IMR-90 (cell line): Measurements from ENCODE around the gene ZFPL1. TPM values are rescaled to one million over a fixed set of nuclear protein-coding genes. Genes with fewer than 3 reads are reported as not detected.

Source experiments
- ATAC-seq: fragments of 200-7000 bp; cut with Tn5 transposase; 2 replicates; pipeline ENCODE4 v1.9.1; 2020; ENCODE audit warnings: low read depth, mild to moderate bottlenecking, moderate library complexity
- BruUV-seq: library from RNA; stranded (reverse); fragments of 400-500 nt; replicated peaks from 2 replicates; lab custom pipeline; 2021; lab: Mats Ljungman, UMichigan
- CTCF ChIA-PET: fragments of 300-600 bp; formaldehyde crosslinking; extraction: SDS; loops from one replicate; lab custom pipeline; 2021; ENCODE audit warnings: antibody characterized with exemption; lab: Yijun Ruan, JAX
- POLR2A ChIA-PET: fragments of 300-600 bp; sonication (Branson Sonifier 250); formaldehyde crosslinking; loops from one replicate; lab custom pipeline; 2022; ENCODE audit warnings: antibody characterized with exemption; ENCODE audit not compliant: unreplicated experiment; lab: Charles Lee
- DNase-seq: peaks from one replicate; pipeline ENCODE4 v3.0.0; 2013
- H2AFZ ChIP-seq: replicated peaks from 2 replicates; pipeline ENCODE3; 2013; ENCODE audit warnings: low read length, mild to moderate bottlenecking; ENCODE audit not compliant: poor library complexity
- H2AK5ac ChIP-seq: 2 replicates; pipeline ENCODE4 v1.6.1; 2013; ENCODE audit warnings: low read depth, low read length, inconsistent platforms
- H2AK9ac ChIP-seq: replicated peaks from 2 replicates; pipeline ENCODE3; 2013; ENCODE audit warnings: mild to moderate bottlenecking, low read depth, low read length, moderate library complexity; ENCODE audit not compliant: poor library complexity
- H2BK120ac ChIP-seq: 2 replicates; pipeline ENCODE4 v1.6.1; 2013; ENCODE audit warnings: low read depth, low read length, inconsistent platforms
- H2BK15ac ChIP-seq: 3 replicates; pipeline ENCODE4 v1.6.1; 2013; ENCODE audit warnings: low read depth, low read length, inconsistent platforms
- H2BK20ac ChIP-seq: 2 replicates; pipeline ENCODE4 v1.6.1; 2013; ENCODE audit warnings: low read depth, mild to moderate bottlenecking, inconsistent platforms, low read length, moderate library complexity
- H2BK5ac ChIP-seq: 2 replicates; pipeline ENCODE4 v1.6.1; 2013; ENCODE audit warnings: mild to moderate bottlenecking, low read depth, low read length, inconsistent platforms; ENCODE audit not compliant: poor library complexity, severe bottlenecking
- H3K14ac ChIP-seq: replicated peaks from 2 replicates; pipeline ENCODE4 v1.6.1; 2013; ENCODE audit warnings: low read depth, low read length, inconsistent platforms
- H3K18ac ChIP-seq: 2 replicates; pipeline ENCODE4 v1.6.1; 2013; ENCODE audit warnings: low read depth, low read length, control low read depth
- H3K23ac ChIP-seq: 2 replicates; pipeline ENCODE4 v1.6.1; 2013; ENCODE audit warnings: low read depth, low read length, inconsistent platforms
- H3K27ac ChIP-seq: 2 replicates; pipeline ENCODE4 v1.5.1; 2013; ENCODE audit warnings: mild to moderate bottlenecking, control low read depth, low read length; ENCODE audit not compliant: insufficient read depth
- H3K27me3 ChIP-seq: 2 replicates; pipeline ENCODE4 v1.6.1; 2013; ENCODE audit warnings: low read length; ENCODE audit not compliant: control insufficient read depth, insufficient read depth
- H3K36me3 ChIP-seq: 2 replicates; pipeline ENCODE4 v1.6.1; 2013; ENCODE audit warnings: low read length, mixed read lengths; ENCODE audit not compliant: control insufficient read depth, insufficient read depth
- H3K4ac ChIP-seq: 2 replicates; pipeline ENCODE4 v1.6.1; 2013; ENCODE audit warnings: low read depth, low read length, inconsistent platforms
- H3K4me1 ChIP-seq: 2 replicates; pipeline ENCODE4 v1.6.1; 2013; ENCODE audit warnings: low read length, mixed read lengths; ENCODE audit not compliant: control insufficient read depth, insufficient read depth
- H3K4me2 ChIP-seq: 2 replicates; pipeline ENCODE4 v1.6.1; 2013; ENCODE audit warnings: low read depth, mild to moderate bottlenecking, control low read depth, low read length, moderate library complexity
- H3K4me3 ChIP-seq: 2 replicates; pipeline ENCODE4 v1.5.1; 2013; ENCODE audit warnings: low read depth, mild to moderate bottlenecking, control low read depth, low read length, moderate library complexity; ENCODE audit not compliant: insufficient read depth
- H3K56ac ChIP-seq: 2 replicates; pipeline ENCODE4 v1.6.1; 2013; ENCODE audit warnings: low read length, inconsistent platforms; ENCODE audit not compliant: insufficient read depth; ENCODE audit errors: extremely low read depth
- H3K79me1 ChIP-seq, 2 experiments: 2 replicates each; pipeline ENCODE4 v1.6.1; 2013; ENCODE audit warnings: low read length in 2 of 2, inconsistent platforms in 1 of 2, low read depth in 1 of 2
- H3K9ac ChIP-seq: 2 replicates; pipeline ENCODE4 v1.6.1; 2013; ENCODE audit warnings: low read depth, low read length, control low read depth
- H3K9me1 ChIP-seq: 2 replicates; pipeline ENCODE4 v1.6.1; 2013; ENCODE audit warnings: low read length, inconsistent platforms; ENCODE audit not compliant: insufficient read depth
- H3K9me3 ChIP-seq: 2 replicates; pipeline ENCODE4 v1.6.1; 2013; ENCODE audit warnings: low read length; ENCODE audit not compliant: control insufficient read depth, insufficient read depth
- H4K20me1 ChIP-seq: 2 replicates; pipeline ENCODE4 v1.6.1; 2013; ENCODE audit warnings: low read length, inconsistent platforms; ENCODE audit not compliant: insufficient read depth
- H4K5ac ChIP-seq: 2 replicates; pipeline ENCODE4 v1.6.1; 2013; ENCODE audit warnings: mild to moderate bottlenecking, low read depth, low read length, control low read depth
- H4K8ac ChIP-seq, 2 experiments: 2 replicates each; pipeline ENCODE4 v1.6.1; 2013; ENCODE audit warnings: low read depth in 2 of 2, low read length in 2 of 2, control low read depth in 1 of 2, inconsistent platforms in 1 of 2
- H4K91ac ChIP-seq: 2 replicates; pipeline ENCODE4 v1.6.1; 2013; ENCODE audit warnings: low read depth, low read length, inconsistent platforms; ENCODE audit not compliant: insufficient read depth
- BHLHE40 ChIP-seq: fragments of 150-350 bp; IDR thresholded peaks from 2 replicates; pipeline ENCODE4 v1.6.1; 2016; ENCODE audit warnings: mild to moderate bottlenecking, low read depth, low read length
- CEBPB ChIP-seq: IDR thresholded peaks from 2 replicates; pipeline ENCODE4 v1.6.1; 2012; ENCODE audit warnings: low read depth, low read length, improper control_type of control experiment
- CHD1 ChIP-seq: IDR thresholded peaks from 2 replicates; pipeline ENCODE4 v1.6.1; 2012; ENCODE audit warnings: low read depth, low read length, improper control_type of control experiment
- CTCF ChIP-seq: conservative IDR thresholded peaks from 2 replicates; pipeline ENCODE4 v1.5.1; 2012; ENCODE audit warnings: mild to moderate bottlenecking, low read depth, low read length, improper control_type of control experiment
- ELK1 ChIP-seq: fragments of 150-350 bp; IDR thresholded peaks from 2 replicates; pipeline ENCODE4 v1.6.1; 2016; ENCODE audit warnings: low read depth, mild to moderate bottlenecking, low read length, moderate library complexity, borderline replicate concordance
- FOS ChIP-seq: fragments of 150-350 bp; IDR thresholded peaks from 2 replicates; pipeline ENCODE4 v1.6.1; 2016; ENCODE audit warnings: low read depth, low read length
- MAFK ChIP-seq: IDR thresholded peaks from 2 replicates; pipeline ENCODE4 v1.6.1; 2012; ENCODE audit warnings: low read depth, low read length, improper control_type of control experiment
- MAZ ChIP-seq: IDR thresholded peaks from 2 replicates; pipeline ENCODE4 v1.6.1; 2012; ENCODE audit warnings: low read depth, mild to moderate bottlenecking, low read length, improper control_type of control experiment, moderate library complexity, borderline replicate concordance
- MXI1 ChIP-seq: IDR thresholded peaks from 2 replicates; pipeline ENCODE4 v1.6.1; 2012; ENCODE audit warnings: low read depth, mild to moderate bottlenecking, low read length, moderate library complexity, borderline replicate concordance
- NFE2L2 ChIP-seq: fragments of 150-350 bp; IDR thresholded peaks from 2 replicates; pipeline ENCODE4 v1.6.1; 2016; ENCODE audit warnings: low read depth, mild to moderate bottlenecking, low read length
- POLR2A ChIP-seq: IDR thresholded peaks from 2 replicates; pipeline ENCODE4 v1.6.1; 2012; ENCODE audit warnings: mild to moderate bottlenecking, low read depth, low read length
- RAD21 ChIP-seq: IDR thresholded peaks from 2 replicates; pipeline ENCODE4 v1.6.1; 2012; ENCODE audit warnings: low read length, improper control_type of control experiment
- RCOR1 ChIP-seq: IDR thresholded peaks from 2 replicates; pipeline ENCODE4 v1.6.1; 2012; ENCODE audit warnings: mild to moderate bottlenecking, low read length, improper control_type of control experiment; ENCODE audit not compliant: insufficient replicate concordance
- RFX5 ChIP-seq: IDR thresholded peaks from 2 replicates; pipeline ENCODE4 v1.8.0; 2012; ENCODE audit warnings: low read depth, mild to moderate bottlenecking, low read length, moderate library complexity
- SMC3 ChIP-seq: fragments of 150-350 bp; IDR thresholded peaks from 2 replicates; pipeline ENCODE4 v1.6.1; 2016; ENCODE audit warnings: low read depth, mild to moderate bottlenecking, antibody characterized with exemption, low read length, moderate library complexity
- USF2 ChIP-seq: fragments of 150-350 bp; IDR thresholded peaks from 2 replicates; pipeline ENCODE4 v1.6.1; 2017; ENCODE audit warnings: mild to moderate bottlenecking, antibody characterized with exemption, low read length, low read depth
- WGBS, 2 experiments: methylation state at CpG; one replicate each; pipeline versions ENCODE4 v1.1.5 to v1.1.7; 2013; ENCODE audit warnings: missing lambda C conversion rate in 2 of 2; ENCODE audit not compliant: insufficient read length in 1 of 2; ENCODE audit errors: extremely low coverage in 2 of 2; 5-methylcytosine and 5-hydroxymethylcytosine counted together
- dilution Hi-C: fragments of 300-500 bp; cut with HindIII; formaldehyde crosslinking; loops from one replicate; pipeline ENCODE4 v1.14.3; 2018; ENCODE audit warnings: low sequenced_read_pairs; ENCODE audit not compliant: unreplicated experiment
- in situ Hi-C: fragments of 300-500 bp; cut with MboI; formaldehyde crosslinking; loops from 3 replicates; pipeline ENCODE4 v1.14.3; 2019; ENCODE audit warnings: low sequenced_read_pairs, inconsistent platforms, mixed read lengths
- intact Hi-C: fragments of 100-400 bp; cut with micrococcal nuclease; formaldehyde crosslinking; loops from 2 replicates; pipeline ENCODE4 v1.10.0; 2022
- polyA plus RNA-seq, 3 experiments: library from polyadenylated mRNA; depleted of rRNA; stranded (reverse); fragments of >200 nt; gene quantifications; 2 replicates each; pipeline ENCODE4 v1.2.3, GENCODE V29; 2012; ENCODE audit warnings: low replicate concordance in 1 of 3
- total RNA-seq: library from RNA; depleted of rRNA; stranded (reverse); fragments of >200 nt; gene quantifications from 2 replicates; pipeline ENCODE4 v1.2.3, GENCODE V29; 2012

The ZFPL1 gene
- total and polyA plus RNA-seq, 2 of the 4 experiments (the other 2 are of a cell fraction) = 24.0 to 67.5 TPM

GRCh38 chr11:65114538-65115171, 30.6 kb downstream of the ZFPL1 start:
- no peak overlapping the region for H2BK15ac ChIP-seq
- no peak for TF ChIP-seq RFX5
- TF ChIP-seq MXI1 = no peak
- no peak for TF ChIP-seq RAD21
- no peak for TF ChIP-seq CHD1
- TF ChIP-seq NFE2L2 = no peak
- no peak for TF ChIP-seq USF2
- TF ChIP-seq BHLHE40 = no peak
- no peak for TF ChIP-seq FOS
- no peak for TF ChIP-seq MAZ
- no peak for TF ChIP-seq RCOR1
- TF ChIP-seq SMC3 = no peak
- TF ChIP-seq CEBPB = no peak
- TF ChIP-seq ELK1 = no peak
- no peak for TF ChIP-seq POLR2A
- no peak for TF ChIP-seq CTCF
- TF ChIP-seq MAFK = no peak
- H4K5ac ChIP-seq = no peak overlapping the region
- H3K18ac ChIP-seq = no peak overlapping the region
- peaks cover 9% of the 10 kb centered on the region for H3K36me3 ChIP-seq
- H3K9ac ChIP-seq = no peak overlapping the region
- H2BK20ac ChIP-seq = no peak overlapping the region
- H3K9me3 ChIP-seq = no peaks in the 10 kb centered on the region
- H3K27ac ChIP-seq = no peak overlapping the region
- ChIA-PET CTCF (no interaction called here), POLR2A (no interaction called here)
- H2AK9ac ChIP-seq = no peak overlapping the region
- H2AFZ ChIP-seq = no peak overlapping the region
- no peak for DNase-seq
- 0 out of 2 replicates have a peak, but pooled peaks cover 2% of the 10 kb centered on the region for H3K9me1 ChIP-seq
- peaks cover 20% of the 10 kb centered on the region for H3K4me1 ChIP-seq
- H4K20me1 ChIP-seq = peaks cover 11% of the 10 kb centered on the region; the same call in 1 of the 2 replicates
- no peak overlapping the region for H3K56ac ChIP-seq
- no peaks in the 10 kb centered on the region for H3K27me3 ChIP-seq
- no TSS peak for BruUV-seq
- H3K79me1 ChIP-seq = peaks cover 2 to 31% of the 10 kb centered on the region in 2 experiments
- H4K91ac ChIP-seq = no peak overlapping the region
- no peak for ATAC-seq
- H2BK120ac ChIP-seq = no peak overlapping the region
- intact Hi-C loops (loop anchor here (5.0 kb wide), 1 partner anchor 138 kb away; no protein-coding TSS in a partner anchor), dilution Hi-C loops (no loop called here), in situ Hi-C loops (no loop called here)
- H2BK5ac ChIP-seq = no peak overlapping the region
- no peak overlapping the region for H3K4ac ChIP-seq
- H3K4me3 ChIP-seq = no peak overlapping the region
- no peak overlapping the region for H3K14ac ChIP-seq
- no peak overlapping the region for H3K4me2 ChIP-seq
- no peak overlapping the region for H3K23ac ChIP-seq
- H4K8ac ChIP-seq = no peak overlapping the region
- H2AK5ac ChIP-seq = no peak overlapping the region
- 98% methylated on average over 6 of the region's 11 CpGs; no CpG with 5 or more reads in 1 of the 2 experiments for WGBS, 2 experiments
